Stomach smooth muscle (tissue), 2 donors: ENCODE measurements around the gene GRAMD2B.
"Not testable (repeated sequence)": the region's sequence is repeated elsewhere in the genome, so short reads cannot be mapped to it uniquely, and the experiment has no call there.

Experiments used
- H3K27ac ChIP-seq: one replicate; pipeline ENCODE4 v1.7.0; 2013; ENCODE audit warnings: mild to moderate bottlenecking, low read length, inconsistent platforms
- H3K27me3 ChIP-seq, 2 donors: one replicate each; pipeline ENCODE4 v1.7.0; 2013; ENCODE audit warnings: low read length in 2 of 2; ENCODE audit not compliant: insufficient read depth in 2 of 2, control insufficient read depth in 1 of 2
- H3K36me3 ChIP-seq, 2 donors: one replicate each; pipeline ENCODE4 v1.7.0; 2013; ENCODE audit warnings: low read length in 2 of 2; ENCODE audit not compliant: control insufficient read depth in 2 of 2, insufficient read depth in 2 of 2
- H3K4me1 ChIP-seq: one replicate; pipeline ENCODE4 v1.7.0; 2013; ENCODE audit warnings: low read length; ENCODE audit not compliant: control insufficient read depth, insufficient read depth
- H3K4me3 ChIP-seq, 2 donors: one replicate each; pipeline ENCODE4 v1.7.0; 2013; ENCODE audit warnings: low read length in 2 of 2
- H3K9ac ChIP-seq, 2 donors: one replicate each; pipeline ENCODE4 v1.7.0; 2013; ENCODE audit warnings: low read length in 2 of 2, mild to moderate bottlenecking in 1 of 2
- H3K9me3 ChIP-seq, 2 donors: one replicate each; pipeline ENCODE4 v1.7.0; 2013; ENCODE audit warnings: low read length in 2 of 2; ENCODE audit not compliant: control insufficient read depth in 2 of 2
- donor health status: healthy.
- donor health status: Pancreatic carcinoma.

The GRAMD2B gene

DNA sequence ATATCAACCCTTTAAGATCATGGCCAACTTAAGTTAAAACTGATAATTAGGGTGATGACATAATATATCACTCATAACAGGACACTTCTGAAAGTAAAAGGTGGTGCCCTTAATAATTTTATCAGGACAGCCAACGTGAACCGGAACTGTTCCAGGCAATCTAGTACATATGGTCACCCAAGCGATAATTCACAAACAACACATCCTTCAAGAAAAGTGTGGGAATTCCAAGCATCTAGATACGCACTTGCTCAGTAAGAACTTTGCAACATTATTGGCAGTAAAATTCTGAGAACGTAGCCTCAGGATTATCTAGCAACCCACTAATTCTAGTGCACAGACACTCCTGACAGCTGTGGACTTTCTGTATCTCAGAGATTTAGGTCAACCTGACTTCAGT lies 86.1 kb downstream of the GRAMD2B start:
- no peak overlapping the region for H3K27ac ChIP-seq
- no peak overlapping the region for H3K4me3 ChIP-seq
- no peak overlapping the region for H3K9ac ChIP-seq
- no peaks in the 10 kb centered on the region for H3K9me3 ChIP-seq
- no peaks in the 10 kb centered on the region for H3K36me3 ChIP-seq
- peaks cover 3% of the 10 kb centered on the region for H3K4me1 ChIP-seq
- H3K27me3 ChIP-seq = no peaks in the 10 kb centered on the region

DNA sequence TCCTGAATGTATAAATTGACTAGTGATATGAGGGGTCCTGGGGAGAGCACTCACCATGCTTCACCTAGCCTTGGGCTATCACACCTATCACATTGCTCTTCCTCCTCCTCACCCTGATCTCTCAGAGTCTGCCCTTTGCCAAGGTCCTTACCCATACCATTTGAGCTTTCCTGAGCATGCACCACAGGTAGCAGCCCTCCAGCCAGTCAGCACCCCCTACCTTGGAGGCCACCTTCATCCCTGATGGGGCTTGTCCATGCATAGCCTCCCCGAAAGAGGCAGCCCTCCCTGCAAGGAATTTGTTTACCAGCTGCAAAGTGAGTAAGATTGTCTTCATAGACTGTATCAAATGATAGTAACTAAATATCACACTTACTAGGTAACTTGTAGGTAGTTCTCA lies 88.8 kb downstream of the GRAMD2B start:
- Histone ChIP-seq H3K27me3 (no peaks in the 10 kb centered on the region), H3K4me3 (no peak overlapping the region), H3K27ac (no peak overlapping the region)

DNA sequence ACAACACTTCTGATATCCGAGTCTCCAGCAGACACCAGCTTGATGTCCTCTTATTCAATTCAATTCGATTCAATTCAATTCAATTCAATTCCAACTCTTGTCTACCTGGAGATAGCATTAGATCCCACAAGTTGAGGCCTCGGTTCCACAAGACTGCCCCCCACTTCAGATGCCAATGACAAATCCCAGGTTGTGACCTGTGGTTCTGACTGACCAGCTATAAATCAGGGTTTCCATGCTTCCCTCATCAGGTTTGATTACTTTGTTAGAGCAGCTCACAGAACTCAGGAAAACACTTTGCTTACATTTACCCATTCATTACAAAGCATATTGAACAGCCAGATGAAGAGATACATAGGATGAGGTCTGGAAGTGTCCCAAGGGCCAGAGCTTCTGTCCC lies 89.2 kb downstream of the GRAMD2B start:
- Histone ChIP-seq H3K27me3 (no peaks in the 10 kb centered on the region), H3K9me3 (no peaks in the 10 kb centered on the region), H3K27ac (peak overlapping the region; percentile 18), H3K4me1 (peaks cover 3% of the 10 kb centered on the region), H3K9ac (no peak overlapping the region), H3K36me3 (no peaks in the 10 kb centered on the region), H3K4me3 (no peak overlapping the region)

More for the DNA sequence above, 88.8 kb downstream of the GRAMD2B start:
- Histone ChIP-seq H3K9me3 (no peaks in the 10 kb centered on the region), H3K4me1 (peaks cover 3% of the 10 kb centered on the region), H3K9ac (no peak overlapping the region), H3K36me3 (no peaks in the 10 kb centered on the region)

DNA sequence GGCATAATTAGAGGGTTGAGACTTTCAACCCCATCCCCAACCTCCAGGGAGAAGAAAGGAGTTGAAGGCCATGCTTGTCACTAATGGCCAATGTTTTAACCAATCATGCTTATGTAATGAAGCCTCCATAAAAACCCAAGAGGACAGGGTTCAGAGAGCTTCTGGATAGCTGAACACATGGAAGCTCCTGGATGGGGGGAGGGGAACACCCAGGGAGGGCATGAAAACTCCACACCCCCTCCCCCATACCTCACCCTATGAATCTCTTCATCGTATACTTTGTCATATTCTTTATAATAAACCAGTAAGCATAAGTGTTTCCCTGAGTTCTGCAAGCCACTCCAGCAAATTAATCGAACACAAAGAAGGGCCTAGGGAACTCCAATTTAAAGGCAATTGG lies 90.1 kb downstream of the GRAMD2B start:
- Histone ChIP-seq H3K4me3 (no peak overlapping the region), H3K4me1 (peaks cover 3% of the 10 kb centered on the region), H3K27ac (peak overlapping the region; percentile 18), H3K9ac (no peak overlapping the region), H3K9me3 (no peaks in the 10 kb centered on the region), H3K27me3 (no peaks in the 10 kb centered on the region), H3K36me3 (no peaks in the 10 kb centered on the region)

DNA sequence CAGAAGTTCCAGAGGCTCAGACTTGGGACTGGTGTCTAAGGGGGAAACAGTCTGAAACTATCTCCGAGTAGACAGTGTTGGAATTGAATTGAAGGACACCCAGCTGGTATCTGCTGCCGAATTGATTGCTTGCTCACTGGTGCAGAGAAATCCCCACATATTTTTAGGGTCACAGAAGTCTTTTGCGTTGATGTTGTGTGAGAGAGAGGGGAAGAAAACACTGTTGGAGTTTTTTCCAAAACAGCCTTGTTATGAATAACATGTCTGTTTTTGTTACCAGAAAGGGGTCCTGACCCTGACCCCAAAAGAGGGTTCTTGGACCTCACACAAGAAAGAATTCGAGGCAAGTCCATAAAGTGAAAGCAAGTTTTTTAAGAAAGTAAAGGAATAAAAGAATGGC lies 90.5 kb downstream of the GRAMD2B start:
- H3K4me1 ChIP-seq = peaks cover 3% of the 10 kb centered on the region

DNA sequence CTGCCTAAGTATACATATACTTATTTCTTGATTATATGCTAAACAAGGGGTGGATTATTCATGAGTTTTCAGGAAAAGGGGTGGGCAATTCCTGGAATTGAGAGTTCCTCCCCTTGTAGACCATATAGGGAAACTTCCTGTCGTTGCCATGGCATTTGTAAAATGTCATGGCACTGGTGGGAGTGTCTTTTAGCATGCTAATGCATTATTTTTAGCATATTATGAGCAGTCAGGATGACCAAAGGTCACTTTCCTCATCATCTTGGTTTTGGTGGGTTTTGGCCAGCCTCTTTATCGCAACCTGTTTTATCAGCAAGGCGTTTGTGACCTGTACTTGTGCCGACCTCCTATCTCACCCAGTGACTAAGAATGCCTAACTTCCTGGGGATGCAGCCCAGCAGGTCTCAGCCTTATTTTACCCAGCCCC lies 90.9 kb downstream of the GRAMD2B start:
- Histone ChIP-seq H3K36me3 (no peaks in the 10 kb centered on the region), H3K27me3 (no peaks in the 10 kb centered on the region), H3K4me1 (peaks cover 3% of the 10 kb centered on the region), H3K4me3 (no peak overlapping the region), H3K9ac (no peak overlapping the region), H3K27ac (no peak overlapping the region), H3K9me3 (no peaks in the 10 kb centered on the region)

More for the DNA sequence above, 90.5 kb downstream of the GRAMD2B start:
- no peaks in the 10 kb centered on the region for H3K27me3 ChIP-seq
- H3K36me3 ChIP-seq = no peaks in the 10 kb centered on the region
- H3K4me3 ChIP-seq = no peak overlapping the region
- H3K27ac ChIP-seq = peak overlapping the region; percentile 18
- H3K9me3 ChIP-seq = no peaks in the 10 kb centered on the region
- H3K9ac ChIP-seq = no peak overlapping the region

DNA sequence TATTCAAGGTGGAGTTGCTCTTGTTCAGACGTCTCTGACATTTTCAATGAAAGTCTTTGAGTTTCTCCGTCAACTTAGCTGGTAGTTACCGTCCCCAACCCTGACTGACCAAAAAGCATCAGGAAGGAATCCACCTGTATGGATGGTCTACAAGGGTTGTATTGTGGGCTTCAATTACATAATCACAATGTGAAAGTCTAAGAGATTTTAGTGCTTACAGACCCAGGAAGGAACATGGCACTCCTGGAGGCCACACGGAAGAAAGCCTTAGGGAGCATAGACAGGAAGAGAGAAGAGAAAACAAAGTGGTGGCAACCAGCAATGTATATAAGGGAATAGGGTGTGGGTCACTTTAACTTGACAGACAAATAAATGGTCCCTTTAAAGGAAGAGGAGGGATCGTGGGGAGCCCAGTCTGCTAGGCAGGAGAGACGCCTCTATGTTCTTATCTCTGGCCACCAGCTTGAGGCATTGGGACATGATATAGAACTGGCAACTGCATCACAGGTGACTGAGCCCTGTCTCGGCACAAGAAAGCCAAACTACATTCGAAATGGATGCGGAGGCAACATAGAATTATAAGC lies 91.4 kb downstream of the GRAMD2B start:
- Histone ChIP-seq H3K27ac (no peak overlapping the region), H3K4me1 (peaks cover 6% of the 10 kb centered on the region), H3K36me3 (no peaks in the 10 kb centered on the region), H3K27me3 (no peaks in the 10 kb centered on the region), H3K9me3 (no peaks in the 10 kb centered on the region), H3K9ac (no peak overlapping the region), H3K4me3 (no peak overlapping the region)

DNA sequence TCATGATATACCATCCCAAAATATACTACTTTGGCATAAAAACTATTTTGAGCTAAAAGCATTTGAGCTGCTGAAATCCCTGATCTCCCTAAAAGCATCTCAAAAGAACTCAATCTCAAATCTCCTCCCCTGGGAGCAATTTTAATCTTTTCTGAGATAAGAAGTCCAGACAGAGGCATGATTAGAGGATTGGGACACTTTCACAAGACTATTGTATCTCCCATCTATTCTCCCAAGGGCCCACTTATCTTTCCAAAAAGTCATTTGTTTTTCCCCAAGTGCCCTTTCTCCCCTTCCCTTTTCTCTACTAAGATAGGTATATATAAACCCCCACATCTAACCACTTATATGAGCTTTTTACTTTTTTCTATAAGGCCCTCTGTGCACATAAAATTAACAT lies 92.1 kb downstream of the GRAMD2B start:
- peaks cover 12% of the 10 kb centered on the region for H3K4me1 ChIP-seq
- H3K27ac ChIP-seq = no peak overlapping the region

DNA sequence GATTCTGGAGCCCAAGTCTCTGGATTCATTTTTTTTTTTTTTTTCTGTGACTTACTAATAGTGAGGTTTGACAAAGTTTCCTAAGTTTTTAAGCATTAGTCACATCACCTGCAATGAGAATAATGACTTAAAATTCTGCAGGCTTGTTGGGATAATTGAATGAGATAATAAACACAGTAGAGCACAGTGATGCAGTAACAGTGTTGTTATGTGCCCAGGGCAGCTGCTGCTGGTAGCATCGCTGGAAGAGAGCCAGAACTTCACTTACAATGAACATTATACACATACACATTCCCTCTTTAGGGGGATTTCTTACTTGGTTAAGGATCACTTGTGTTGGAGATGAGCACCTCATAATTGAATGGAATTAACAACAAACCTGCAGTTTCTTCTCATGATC lies 92.9 kb downstream of the GRAMD2B start:
- Histone ChIP-seq H3K4me1 (peaks cover 14% of the 10 kb centered on the region), H3K27me3 (no peaks in the 10 kb centered on the region), H3K36me3 (no peaks in the 10 kb centered on the region), H3K27ac (no peak overlapping the region), H3K9ac (no peak overlapping the region), H3K9me3 (no peaks in the 10 kb centered on the region), H3K4me3 (no peak overlapping the region)

More for the DNA sequence above, 92.1 kb downstream of the GRAMD2B start:
- H3K9ac ChIP-seq = no peak overlapping the region
- no peak overlapping the region for H3K4me3 ChIP-seq
- no peaks in the 10 kb centered on the region for H3K36me3 ChIP-seq
- no peaks in the 10 kb centered on the region for H3K9me3 ChIP-seq
- no peaks in the 10 kb centered on the region for H3K27me3 ChIP-seq

DNA sequence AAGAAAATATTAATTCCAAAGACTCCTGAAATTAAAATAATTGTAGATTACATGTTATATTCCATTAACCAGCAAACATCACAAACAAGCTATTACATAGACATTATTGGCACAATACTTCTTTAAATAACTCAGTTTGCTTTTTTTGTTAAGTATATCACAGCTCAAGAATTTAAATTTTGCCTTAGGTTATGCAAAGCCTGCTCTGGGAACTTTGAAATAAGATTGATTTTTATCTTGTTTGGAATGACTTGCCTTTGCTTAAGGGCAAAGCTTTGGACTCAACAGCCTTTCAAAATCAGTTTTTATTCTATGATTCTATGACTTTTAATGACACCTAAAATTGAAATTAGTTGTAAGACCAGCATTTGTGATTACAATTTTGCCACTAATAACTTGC lies 93.6 kb downstream of the GRAMD2B start:
- Histone ChIP-seq H3K27ac (no peak overlapping the region), H3K27me3 (no peaks in the 10 kb centered on the region), H3K9me3 (no peaks in the 10 kb centered on the region), H3K4me1 (peaks cover 14% of the 10 kb centered on the region), H3K9ac (no peak overlapping the region), H3K36me3 (no peaks in the 10 kb centered on the region), H3K4me3 (no peak overlapping the region)

DNA sequence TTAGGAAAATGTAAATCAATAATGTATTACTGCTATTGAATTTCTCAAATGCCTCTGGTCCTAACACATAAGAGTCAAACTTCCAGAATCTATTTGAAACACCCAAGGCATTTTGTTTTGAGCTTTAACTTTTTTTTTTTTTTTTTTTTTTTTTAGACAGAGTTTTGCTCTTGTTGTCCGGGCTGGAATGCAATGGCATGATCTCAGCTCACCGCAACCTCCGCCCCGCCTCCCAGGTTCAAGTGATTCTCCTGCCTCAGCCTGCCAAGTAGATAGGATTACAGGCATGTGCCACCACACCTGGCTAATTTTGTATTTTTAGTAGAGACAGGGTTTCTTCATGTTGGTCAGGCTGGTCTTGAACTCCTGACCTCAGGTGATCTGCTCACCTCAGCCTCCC lies 96.0 kb downstream of the GRAMD2B start:
- not testable (repeated sequence) for H3K27me3 ChIP-seq, H3K4me3 ChIP-seq, H3K9me3 ChIP-seq, H3K9ac ChIP-seq, H3K36me3 ChIP-seq
- peaks cover 11% of the 10 kb centered on the region for H3K4me1 ChIP-seq
- peak overlapping the region; percentile 68 for H3K27ac ChIP-seq
